Activated naive CD4-positive, alpha-beta T cell treated with anti-CD3 and anti-CD28 coated beads, Interleukin-2, amount 50 U/mL, for 24 hours (primary cell): Measurements from ENCODE around the gene CRHR2.

Experiments used
- H3K27ac Mint-ChIP-seq: one replicate; pipeline ENCODE4 v1.8.0; 2021; ENCODE audit warnings: mild to moderate bottlenecking, mixed read lengths
- H3K27me3 Mint-ChIP-seq: one replicate; pipeline ENCODE4 v1.8.0; 2021; ENCODE audit warnings: mixed read lengths
- H3K36me3 Mint-ChIP-seq: one replicate; pipeline ENCODE4 v1.8.0; 2021; ENCODE audit warnings: mixed read lengths
- H3K4me1 Mint-ChIP-seq: one replicate; pipeline ENCODE4 v1.8.0; 2021; ENCODE audit warnings: mixed read lengths
- H3K4me3 Mint-ChIP-seq: one replicate; pipeline ENCODE4 v1.8.0; 2021; ENCODE audit warnings: mild to moderate bottlenecking, mixed read lengths
- H3K9me3 Mint-ChIP-seq: one replicate; pipeline ENCODE4 v1.8.0; 2021; ENCODE audit warnings: mixed read lengths

The CRHR2 gene

GRCh38 chr7:30635798-30636197 is 46.5 kb downstream of the CRHR2 start:
- H3K27me3 Mint-ChIP-seq, result no peaks in the 10 kb centered on the region
- no peak overlapping the region for H3K4me3 Mint-ChIP-seq
- no peak overlapping the region for H3K27ac Mint-ChIP-seq
- peaks cover 34% of the 10 kb centered on the region for H3K36me3 Mint-ChIP-seq
- peaks cover 5% of the 10 kb centered on the region for H3K4me1 Mint-ChIP-seq
- no peaks in the 10 kb centered on the region for H3K9me3 Mint-ChIP-seq

GRCh38 chr7:30634634-30635201 is 47.5 kb downstream of the CRHR2 start:
- H3K36me3 Mint-ChIP-seq, result peaks cover 34% of the 10 kb centered on the region
- H3K4me3 Mint-ChIP-seq, result no peak overlapping the region
- H3K9me3 Mint-ChIP-seq, result no peaks in the 10 kb centered on the region
- H3K27me3 Mint-ChIP-seq, result no peaks in the 10 kb centered on the region
- H3K4me1 Mint-ChIP-seq, result peaks cover 5% of the 10 kb centered on the region
- H3K27ac Mint-ChIP-seq, result no peak overlapping the region

- H3K27me3 Mint-ChIP-seq, result no peaks in the 10 kb centered on the region
- H3K4me3 Mint-ChIP-seq, result no peak overlapping the region
- peaks cover 34% of the 10 kb centered on the region for H3K36me3 Mint-ChIP-seq
- no peaks in the 10 kb centered on the region for H3K9me3 Mint-ChIP-seq
- peak overlapping the region; percentile 8 for H3K27ac Mint-ChIP-seq
- H3K4me1 Mint-ChIP-seq, result peaks cover 5% of the 10 kb centered on the region
Measured at GRCh38 chr7:30634193-30634626, 48.0 kb downstream of the CRHR2 start.

GRCh38 chr7:30633223-30633622 is 49.0 kb downstream of the CRHR2 start:
- Mint-ChIP-seq H3K27me3 (no peaks in the 10 kb centered on the region), H3K9me3 (no peaks in the 10 kb centered on the region), H3K4me3 (no peak overlapping the region), H3K4me1 (peaks cover 5% of the 10 kb centered on the region), H3K36me3 (peaks cover 36% of the 10 kb centered on the region), H3K27ac (no peak overlapping the region)

- Mint-ChIP-seq H3K36me3 (peaks cover 38% of the 10 kb centered on the region), H3K27ac (no peak overlapping the region), H3K4me3 (no peak overlapping the region), H3K9me3 (no peaks in the 10 kb centered on the region), H3K27me3 (no peaks in the 10 kb centered on the region), H3K4me1 (peaks cover 5% of the 10 kb centered on the region)
Measured at GRCh38 chr7:30630986-30631385, 51.3 kb downstream of the CRHR2 start.

- no peaks in the 10 kb centered on the region for H3K27me3 Mint-ChIP-seq
- no peaks in the 10 kb centered on the region for H3K9me3 Mint-ChIP-seq
- peaks cover 26% of the 10 kb centered on the region for H3K36me3 Mint-ChIP-seq
- H3K4me3 Mint-ChIP-seq, result no peak overlapping the region
- H3K4me1 Mint-ChIP-seq, result no peaks in the 10 kb centered on the region
- no peak overlapping the region for H3K27ac Mint-ChIP-seq
Measured at GRCh38 chr7:30627026-30627425, 55.2 kb downstream of the CRHR2 start.

- Mint-ChIP-seq H3K27ac (no peak overlapping the region), H3K4me3 (no peak overlapping the region), H3K9me3 (no peaks in the 10 kb centered on the region), H3K27me3 (no peaks in the 10 kb centered on the region), H3K4me1 (no peaks in the 10 kb centered on the region), H3K36me3 (peaks cover 32% of the 10 kb centered on the region)
Measured at GRCh38 chr7:30625283-30625682, 57.0 kb downstream of the CRHR2 start.

- H3K27ac Mint-ChIP-seq, result no peak overlapping the region
- H3K4me3 Mint-ChIP-seq, result no peak overlapping the region
- peaks cover 28% of the 10 kb centered on the region for H3K36me3 Mint-ChIP-seq
Measured at GRCh38 chr7:30618961-30619360, 63.3 kb downstream of the CRHR2 start.

GRCh38 chr7:30618080-30618676 is 64.1 kb downstream of the CRHR2 start:
- no peaks in the 10 kb centered on the region for H3K9me3 Mint-ChIP-seq
- peaks cover 10% of the 10 kb centered on the region for H3K4me1 Mint-ChIP-seq
- no peak overlapping the region for H3K27ac Mint-ChIP-seq
- H3K27me3 Mint-ChIP-seq, result no peaks in the 10 kb centered on the region
- H3K4me3 Mint-ChIP-seq, result no peak overlapping the region
- peaks cover 32% of the 10 kb centered on the region for H3K36me3 Mint-ChIP-seq

More at GRCh38 chr7:30618961-30619360, 63.3 kb downstream of the CRHR2 start:
- H3K4me1 Mint-ChIP-seq, result peaks cover 3% of the 10 kb centered on the region
- H3K9me3 Mint-ChIP-seq, result no peaks in the 10 kb centered on the region
- H3K27me3 Mint-ChIP-seq, result no peaks in the 10 kb centered on the region

GRCh38 chr7:30617359-30617758 is 64.9 kb downstream of the CRHR2 start:
- Mint-ChIP-seq H3K9me3 (no peaks in the 10 kb centered on the region), H3K4me1 (peaks cover 19% of the 10 kb centered on the region), H3K36me3 (peaks cover 36% of the 10 kb centered on the region), H3K27ac (no peak overlapping the region), H3K4me3 (no peak overlapping the region), H3K27me3 (no peaks in the 10 kb centered on the region)

GRCh38 chr7:30616318-30616717 is 65.9 kb downstream of the CRHR2 start:
- Mint-ChIP-seq H3K27ac (no peak overlapping the region), H3K9me3 (no peaks in the 10 kb centered on the region), H3K4me3 (no peak overlapping the region), H3K27me3 (no peaks in the 10 kb centered on the region), H3K36me3 (peaks cover 25% of the 10 kb centered on the region), H3K4me1 (peaks cover 26% of the 10 kb centered on the region)

GRCh38 chr7:30613366-30614325 is 68.6 kb downstream of the CRHR2 start:
- H3K9me3 Mint-ChIP-seq, result no peaks in the 10 kb centered on the region
- no peaks in the 10 kb centered on the region for H3K27me3 Mint-ChIP-seq
- H3K27ac Mint-ChIP-seq, result peak overlapping the region; percentile 25
- H3K4me1 Mint-ChIP-seq, result peaks cover 40% of the 10 kb centered on the region
- H3K4me3 Mint-ChIP-seq, result no peak overlapping the region
- peaks cover 28% of the 10 kb centered on the region for H3K36me3 Mint-ChIP-seq

GRCh38 chr7:30612658-30613265 is 69.5 kb downstream of the CRHR2 start:
- no peaks in the 10 kb centered on the region for H3K27me3 Mint-ChIP-seq
- H3K36me3 Mint-ChIP-seq, result peaks cover 31% of the 10 kb centered on the region
- peak overlapping the region; percentile 26 for H3K4me3 Mint-ChIP-seq
- H3K4me1 Mint-ChIP-seq, result peaks cover 41% of the 10 kb centered on the region
- peak overlapping the region; percentile 82 for H3K27ac Mint-ChIP-seq
- H3K9me3 Mint-ChIP-seq, result no peaks in the 10 kb centered on the region

GRCh38 chr7:30605832-30606231 is 76.4 kb downstream of the CRHR2 start:
- no peaks in the 10 kb centered on the region for H3K9me3 Mint-ChIP-seq
- H3K27ac Mint-ChIP-seq, result peak overlapping the region; percentile 46
- H3K4me1 Mint-ChIP-seq, result peaks cover 49% of the 10 kb centered on the region
- peaks cover 38% of the 10 kb centered on the region for H3K36me3 Mint-ChIP-seq
- no peaks in the 10 kb centered on the region for H3K27me3 Mint-ChIP-seq
- no peak overlapping the region for H3K4me3 Mint-ChIP-seq

GRCh38 chr7:30604901-30605300 is 77.4 kb downstream of the CRHR2 start:
- no peaks in the 10 kb centered on the region for H3K27me3 Mint-ChIP-seq
- no peak overlapping the region for H3K4me3 Mint-ChIP-seq
- H3K27ac Mint-ChIP-seq, result no peak overlapping the region

More at GRCh38 chr7:30604901-30605300, 77.4 kb downstream of the CRHR2 start:
- no peaks in the 10 kb centered on the region for H3K9me3 Mint-ChIP-seq
- peaks cover 52% of the 10 kb centered on the region for H3K4me1 Mint-ChIP-seq
- peaks cover 38% of the 10 kb centered on the region for H3K36me3 Mint-ChIP-seq
